H1 (cell line): Measurements from ENCODE around the gene PCDH9. TPM values are rescaled to one million over a fixed set of nuclear protein-coding genes. Genes with fewer than 3 reads are reported as not detected.
A peak's percentile ranks its signal among the peaks of the same experiment; 100 is the strongest.

Experiments used
- BRCA1 ChIP-seq: IDR thresholded peaks from 2 replicates; pipeline ENCODE4 v1.6.1; 2012; ENCODE audit warnings: low read depth, low read length, improper control_type of control experiment
- CTBP2 ChIP-seq: IDR thresholded peaks from 2 replicates; pipeline ENCODE4 v1.7.0; 2011; ENCODE audit warnings: borderline replicate concordance, mild to moderate bottlenecking, moderate library complexity, mixed read lengths, low read length; ENCODE audit not compliant: insufficient read depth, insufficient read length
- CTCF ChIP-seq, 3 experiments: IDR thresholded peaks; 1 replicate in 2 of 3; 2 replicates in 1 of 3; pipeline versions ENCODE4 v1.5.1 to v1.6.1; 2011; ENCODE audit warnings: low read length in 3 of 3, mild to moderate bottlenecking in 3 of 3, inconsistent platforms in 2 of 3, low read depth in 1 of 3, moderate library complexity in 1 of 3; ENCODE audit not compliant: insufficient read depth in 1 of 3; ENCODE audit errors: control extremely low read depth in 1 of 3
- FOSL1 ChIP-seq: IDR thresholded peaks from 2 replicates; pipeline ENCODE4 v1.6.1; 2011; ENCODE audit warnings: mild to moderate bottlenecking, low read depth, low read length, moderate library complexity; ENCODE audit not compliant: insufficient read depth
- MAX ChIP-seq: IDR thresholded peaks from 2 replicates; pipeline ENCODE4 v1.6.1; 2012; ENCODE audit warnings: inconsistent platforms
- PHF8 ChIP-seq: fragments of 200-600 bp; sonication (generic); conservative IDR thresholded peaks from 2 replicates; pipeline ENCODE4 v1.7.1; 2012; ENCODE audit warnings: low read depth, mild to moderate bottlenecking, inconsistent platforms, low read length, moderate library complexity
- polyA plus RNA-seq, 7 experiments: library from polyadenylated mRNA; depleted of rRNA in 3 of 7; stranded (reverse) in 5 of 7; unstranded in 2 of 7; fragments of >200 nt in 5 of 7; fragments of 200-250 nt in 2 of 7; gene quantifications; 1 replicate in 5 of 7; 2 replicates in 1 of 7; 4 replicates in 1 of 7; pipeline versions ENCODE4 v1.2.1 to v1.2.3, GENCODE V29; 2011 to 2013; ENCODE audit warnings: missing spikeins in 2 of 7, mixed read lengths in 2 of 7
- total RNA-seq: library from RNA; stranded (reverse); fragmentation: NEBNext Ultra II Directional; extraction: Animal tissue kit (Norgen Biotek cat#: 25700); gene quantifications from 2 replicates; pipeline ENCODE4 v1.2.1, GENCODE V29; 2021

Gene PCDH9
- total and polyA plus RNA-seq, 2 of the 8 experiments (the other 6 are each of a cell fraction or from before 2014, with no cell fraction given), result 0.12 to 0.60 TPM

GRCh38 chr13:66543780-66544179, 686.4 kb downstream of the PCDH9 start (continued):
- peak in 2 of 3 experiments; percentile 49 to 66; a peak in 3 of 4 replicates for TF ChIP-seq CTCF (IDR thresholded peaks at IDR 0.05; ENCODE audit: control extremely low read depth in 1 of 3, insufficient read depth in 1 of 3, low read depth in 1 of 3, low read length in 3 of 3)
- TF ChIP-seq FOSL1, result no peak
- TF ChIP-seq BRCA1, result no peak
- TF ChIP-seq MAX, result no peak
- no peak for TF ChIP-seq PHF8
- no peak for TF ChIP-seq CTBP2
